ENCODE measurements around the gene TCOF1. TPM values are rescaled to one million over a fixed set of nuclear protein-coding genes. Genes with fewer than 3 reads are reported as not detected.

Gene TCOF1
- polyA plus RNA-seq, 4 donors: 20.0 to 43.8 (median 33.1) TPM

DNA sequence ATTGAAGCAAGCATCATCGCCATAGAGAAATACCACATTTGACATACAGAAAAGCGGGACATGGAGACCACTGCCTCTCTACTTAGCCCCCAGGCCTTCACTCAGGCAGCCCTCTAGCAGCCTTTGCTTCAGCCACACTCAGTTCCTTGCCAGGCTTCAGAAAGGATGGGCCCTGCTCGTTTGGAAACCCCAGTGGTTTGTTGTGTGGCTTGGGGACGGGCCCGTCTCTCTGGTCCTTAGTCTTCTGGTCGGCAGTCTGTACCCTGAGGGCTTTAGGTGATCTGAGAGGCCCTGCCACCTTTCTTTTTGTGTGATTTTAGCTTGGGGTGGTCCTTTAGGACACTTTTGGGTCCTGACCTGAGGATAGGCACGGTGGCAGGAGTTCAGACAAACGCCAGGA is 33.7 kb upstream of the TCOF1 start:
- no peak for DNase-seq (ENCODE audit: low read depth in 4 of 4, low spot score in 3 of 4)

DNA sequence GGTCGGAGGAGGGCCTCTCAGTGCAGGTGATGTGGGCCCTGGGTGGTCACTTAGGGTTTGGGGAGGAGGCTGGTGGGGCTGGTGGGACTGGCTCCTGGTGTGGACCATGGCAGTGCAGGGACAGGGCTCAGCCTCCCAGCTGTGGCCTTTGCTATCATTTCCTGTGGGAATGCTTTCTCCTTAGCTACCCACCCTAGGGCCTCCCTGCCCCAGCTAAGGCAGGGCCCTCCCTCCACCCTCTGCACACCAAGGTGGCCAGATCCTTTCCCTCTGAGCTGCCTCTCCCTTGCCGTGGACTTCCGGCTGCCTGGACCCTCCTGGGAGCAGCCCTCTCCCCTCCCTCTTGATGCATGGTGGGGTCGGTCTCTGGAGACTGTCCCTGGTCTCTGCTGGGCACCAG is 32.1 kb upstream of the TCOF1 start:
- DNase-seq (ENCODE audit: low read depth in 4 of 4, low spot score in 3 of 4): no peak

DNA sequence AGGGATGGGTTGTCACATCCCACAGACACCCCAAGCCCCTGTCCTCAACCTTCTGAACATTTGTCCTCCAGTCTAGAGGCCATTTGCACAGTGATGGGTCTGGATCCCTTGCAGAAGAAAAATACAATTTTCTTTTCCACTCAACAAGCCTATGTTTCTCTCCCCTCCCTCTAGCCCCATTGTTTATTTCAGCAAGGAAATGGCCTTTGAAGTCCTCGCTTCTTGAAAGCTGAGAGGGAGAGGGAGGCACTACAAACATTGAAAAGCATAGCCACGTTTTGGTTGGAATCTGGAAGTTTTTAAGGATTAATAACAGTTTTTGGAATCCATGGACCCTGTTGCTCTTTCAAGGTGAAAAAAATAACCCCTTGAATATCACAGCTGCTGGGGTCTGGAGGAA is 30.8 kb upstream of the TCOF1 start:
- DNase-seq (ENCODE audit: low read depth in 4 of 4, low spot score in 3 of 4): no peak

DNA sequence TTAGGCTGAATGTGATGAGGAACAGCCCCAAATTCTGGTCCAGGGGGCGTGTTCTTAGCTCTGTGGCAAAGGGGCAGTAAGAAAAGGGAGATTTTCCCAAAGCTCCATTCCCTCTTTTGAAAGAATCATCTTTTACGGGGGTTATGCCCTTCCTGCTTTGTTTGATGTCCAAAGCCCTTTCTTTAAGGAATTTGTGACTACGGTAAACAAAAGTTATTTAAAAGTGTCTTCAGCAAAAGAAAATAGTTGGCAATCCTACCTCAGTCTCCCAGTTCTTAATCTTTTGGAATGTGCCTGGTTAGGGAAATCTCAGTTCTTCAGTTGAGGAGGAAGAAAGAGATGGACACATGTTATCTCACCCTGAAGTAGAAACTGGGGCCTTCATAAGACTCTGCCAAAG is 30.4 kb upstream of the TCOF1 start:
- DNase-seq (ENCODE audit: low read depth in 4 of 4, low spot score in 3 of 4): no peak

DNA sequence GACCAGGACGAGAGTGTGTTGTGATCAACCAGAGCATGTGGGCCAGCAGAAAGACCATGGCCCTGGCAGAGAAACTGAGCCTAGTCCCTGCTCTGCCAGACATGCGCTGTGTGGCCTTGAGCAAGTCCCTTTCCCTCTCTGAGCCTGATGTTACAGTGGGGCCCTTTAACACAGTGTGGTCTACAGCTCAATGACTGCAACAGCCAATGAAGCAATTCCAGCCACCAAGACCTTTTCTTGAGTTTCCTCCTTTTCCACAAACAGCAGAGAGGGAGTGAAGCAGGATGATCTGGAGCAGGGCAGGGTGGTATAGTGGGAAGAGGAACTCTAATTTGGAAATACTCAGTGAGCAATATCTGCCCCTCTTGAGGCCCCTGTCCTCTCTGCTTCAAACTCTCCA is 29.0 kb upstream of the TCOF1 start:
- no peak for DNase-seq (ENCODE audit: low read depth in 4 of 4, low spot score in 3 of 4)

DNA sequence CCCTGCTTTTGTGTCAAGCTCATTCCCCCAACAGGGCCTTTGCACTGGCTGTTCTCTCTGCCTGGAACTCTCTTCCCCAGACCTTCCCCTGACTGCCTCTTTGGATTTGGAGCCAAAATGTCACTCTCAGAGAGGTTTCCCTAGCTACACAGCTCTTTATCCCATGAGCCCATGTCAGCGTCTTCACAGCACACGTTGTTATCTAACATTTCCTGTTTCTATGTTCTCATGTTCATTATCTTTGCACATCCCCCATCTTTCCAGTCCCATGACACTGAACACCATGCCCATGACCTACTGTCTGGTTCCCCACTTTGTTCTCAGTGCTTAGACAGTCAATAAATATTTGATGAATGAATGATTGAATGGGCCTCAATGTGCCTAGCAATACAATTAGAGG is 28.5 kb upstream of the TCOF1 start:
- DNase-seq (ENCODE audit: low read depth in 4 of 4, low spot score in 3 of 4): no peak

DNA sequence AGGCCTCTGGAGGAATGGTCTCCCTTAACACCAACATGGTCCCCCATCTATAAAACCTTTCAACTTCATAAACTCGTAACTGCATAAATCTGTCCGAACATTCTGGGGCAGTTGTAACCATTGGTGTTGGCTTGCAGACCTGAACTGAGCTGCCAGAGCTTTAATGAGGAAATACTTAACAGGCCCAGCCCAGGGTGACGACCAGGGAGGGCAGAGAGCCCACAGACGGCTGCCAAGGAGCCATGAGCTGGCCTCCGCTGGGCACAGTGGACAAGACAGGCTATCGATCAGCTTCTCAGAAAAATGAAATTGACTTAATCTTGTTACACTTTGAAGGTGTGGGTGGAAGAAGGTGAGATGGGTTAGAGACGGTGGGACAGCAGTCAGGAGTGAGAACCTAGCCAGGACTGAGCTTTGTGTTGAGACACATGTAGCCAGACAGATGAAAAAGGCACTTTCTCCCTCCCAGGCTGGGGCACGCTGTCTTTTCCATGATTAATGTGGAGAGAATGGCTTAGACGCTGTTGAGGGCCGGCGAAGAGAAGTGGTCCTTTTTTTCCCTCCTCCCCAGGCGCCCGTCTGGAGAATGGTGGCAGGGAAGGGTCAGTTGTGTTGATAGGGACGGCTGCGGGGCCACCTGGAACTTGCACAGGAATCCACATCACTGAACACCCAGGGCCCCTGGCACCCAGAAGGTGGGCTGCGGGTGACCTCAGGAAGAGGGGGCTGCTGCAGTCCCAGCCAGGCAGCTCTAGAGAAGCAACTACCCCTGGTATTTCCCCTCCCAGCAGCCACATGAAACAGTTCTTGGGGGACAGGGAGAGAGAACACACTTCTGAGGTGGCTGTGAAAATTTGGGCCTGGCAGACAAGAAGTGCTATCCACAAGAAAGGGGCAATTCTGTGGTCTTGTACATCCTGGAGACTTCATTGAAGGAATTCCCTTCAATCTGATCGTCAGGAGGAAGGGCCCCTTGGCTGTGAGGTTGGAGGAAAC is 27.3 kb upstream of the TCOF1 start:
- no peak for DNase-seq (ENCODE audit: low read depth in 4 of 4, low spot score in 3 of 4)

DNA sequence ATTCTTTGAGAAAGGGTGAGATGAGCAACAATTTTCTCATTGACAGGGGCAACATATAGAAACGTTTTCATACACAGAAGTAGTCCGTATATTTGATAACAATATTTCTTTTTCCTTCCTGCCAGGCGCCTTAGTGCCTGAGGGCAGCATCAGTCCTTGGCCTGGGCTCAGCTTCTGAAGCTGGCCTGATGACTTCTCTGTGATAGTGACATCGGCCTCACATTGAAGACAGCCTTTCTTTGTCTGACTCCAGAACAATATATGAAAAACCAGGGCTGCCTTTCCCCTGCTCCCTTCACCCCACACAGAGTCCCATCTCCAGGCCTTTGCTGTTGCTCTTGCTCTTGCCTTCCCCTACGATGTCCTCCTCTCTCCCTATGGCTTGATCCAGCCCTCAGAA is 24.1 kb upstream of the TCOF1 start:
- no peak for DNase-seq (ENCODE audit: low read depth in 4 of 4, low spot score in 3 of 4)

DNA sequence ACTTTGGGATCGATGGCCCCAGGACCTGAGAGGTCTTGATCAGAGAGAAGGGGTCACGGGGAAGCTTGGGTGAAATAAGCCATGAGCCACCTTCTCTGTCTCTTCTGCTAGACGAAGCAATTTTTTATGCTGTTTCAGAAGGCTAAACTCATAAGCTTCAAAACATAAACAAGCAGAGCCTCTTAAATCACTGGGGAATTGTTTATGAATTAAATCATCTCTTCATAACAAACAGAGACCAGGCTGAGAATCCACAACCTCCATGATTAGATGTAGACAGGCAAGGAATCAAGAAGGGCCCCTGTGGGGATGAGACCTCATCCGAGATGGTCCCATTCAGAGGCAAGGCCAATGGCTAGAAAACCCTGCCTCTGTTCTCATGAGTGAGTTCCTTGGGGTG is 21.7 kb upstream of the TCOF1 start:
- DNase-seq (ENCODE audit: low read depth in 4 of 4, low spot score in 3 of 4): no peak

DNA sequence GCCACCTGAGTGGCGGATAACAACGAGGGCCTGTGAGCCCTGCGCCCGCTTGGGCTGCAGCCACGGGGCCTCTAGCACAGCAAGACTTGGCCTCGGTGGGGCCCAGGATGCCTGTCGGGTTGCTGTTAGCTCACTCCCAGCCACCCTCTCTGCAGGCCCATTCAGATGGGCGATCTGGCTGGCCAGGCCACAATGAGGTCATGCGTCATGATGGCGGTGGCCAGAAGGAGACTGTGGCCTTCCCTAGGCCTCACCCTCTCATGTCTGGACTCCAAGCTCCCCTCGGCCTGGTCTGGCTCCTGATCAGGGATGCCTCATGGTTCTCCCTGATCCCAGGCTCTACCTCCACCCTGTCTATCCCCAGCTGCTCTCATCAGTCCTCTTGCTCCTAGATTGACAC is 19.0 kb upstream of the TCOF1 start:
- DNase-seq (ENCODE audit: low read depth in 4 of 4, low spot score in 3 of 4): no peak

DNA sequence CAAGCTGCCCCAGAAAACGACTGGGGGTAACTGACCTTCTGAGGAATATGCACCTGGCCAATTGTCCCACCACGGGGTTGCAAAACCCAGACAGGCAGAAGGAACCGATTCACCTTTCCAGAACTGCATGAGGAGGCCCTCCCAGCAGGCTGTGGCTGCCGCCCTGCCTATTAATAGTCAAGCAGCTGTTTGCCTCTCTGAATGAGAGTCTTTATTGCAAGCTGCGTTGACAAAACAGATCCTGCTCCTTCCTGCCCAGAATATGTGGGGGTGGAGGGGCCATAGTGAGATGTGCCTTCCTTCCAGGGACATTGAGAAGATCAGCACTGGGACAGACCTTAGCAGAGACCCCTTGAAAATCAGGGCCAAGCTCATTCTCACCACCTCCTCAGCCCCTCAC is 18.3 kb upstream of the TCOF1 start:
- DNase-seq (ENCODE audit: low read depth in 4 of 4, low spot score in 3 of 4): no peak

DNA sequence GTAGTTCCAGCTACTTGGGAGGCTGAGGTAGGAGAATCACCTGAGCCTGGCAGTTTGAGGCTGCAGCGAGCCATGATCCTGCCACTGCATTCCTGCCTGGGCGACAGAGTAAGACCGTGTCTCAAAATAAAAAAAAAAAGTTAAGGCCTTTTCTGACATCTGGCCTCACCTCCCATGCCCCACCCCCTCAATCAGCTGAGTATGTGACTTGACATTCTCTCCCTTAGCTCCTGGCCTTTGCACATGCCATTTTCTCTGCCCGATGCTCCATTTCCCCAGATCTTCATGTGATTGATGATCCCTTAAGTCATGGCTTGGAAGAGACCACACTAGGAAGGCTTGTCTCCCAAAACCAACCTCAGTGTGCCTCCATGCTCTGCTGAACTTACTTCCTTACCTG is 17.7 kb upstream of the TCOF1 start:
- DNase-seq (ENCODE audit: low read depth in 4 of 4, low spot score in 3 of 4): no peak

DNA sequence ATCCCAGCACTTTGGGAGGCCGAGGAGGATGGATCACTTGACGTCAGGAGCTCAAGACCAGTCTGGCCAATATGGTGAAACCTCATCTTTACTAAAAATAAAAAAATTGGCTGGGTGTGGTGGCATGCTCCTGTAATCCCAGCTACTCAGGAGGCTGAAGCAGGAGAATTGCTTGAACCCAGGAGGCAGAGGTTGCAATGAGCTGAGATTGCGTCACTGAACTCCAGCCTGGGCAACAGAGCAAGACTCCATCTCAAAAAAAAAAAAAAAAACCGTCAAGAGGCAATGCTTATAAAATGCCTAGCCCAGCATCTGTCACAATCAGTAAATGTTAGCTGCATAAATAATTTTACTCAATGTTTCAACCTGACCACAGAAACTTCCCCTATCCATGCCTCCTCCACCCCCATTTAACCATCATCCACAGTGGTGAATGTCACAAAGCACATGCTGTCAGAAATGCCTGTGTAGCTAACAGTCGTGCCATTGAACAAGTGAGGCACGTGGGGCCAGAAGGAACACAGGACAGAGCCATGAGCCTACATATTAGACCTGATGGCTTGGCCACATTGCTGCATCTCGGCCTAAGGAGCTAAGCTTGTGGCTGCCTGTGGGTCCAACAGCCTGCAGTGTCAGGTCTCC is 16.8 kb upstream of the TCOF1 start:
- DNase-seq (ENCODE audit: low read depth in 4 of 4, low spot score in 3 of 4): no peak

DNA sequence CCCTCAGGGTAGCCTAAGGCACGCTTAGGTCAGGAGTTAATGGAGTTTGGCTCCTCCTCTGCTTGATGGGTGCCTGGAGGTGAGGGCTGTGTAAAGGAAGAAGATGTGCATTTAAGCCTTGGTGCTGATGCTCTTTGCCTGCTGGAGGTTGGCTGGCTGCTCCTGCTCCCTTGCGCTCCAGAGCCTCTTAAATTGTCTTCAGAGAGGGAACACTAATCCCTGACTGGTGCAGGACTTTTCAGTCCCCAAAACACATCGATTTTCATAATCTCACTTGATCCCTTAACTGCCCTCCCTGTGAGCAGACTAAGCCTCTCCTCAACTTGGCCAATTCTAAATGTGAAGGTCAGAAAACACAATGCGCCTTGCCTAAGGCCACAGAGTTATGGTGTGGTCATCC is 16.2 kb upstream of the TCOF1 start:
- no peak for DNase-seq (ENCODE audit: low read depth in 4 of 4, low spot score in 3 of 4)

DNA sequence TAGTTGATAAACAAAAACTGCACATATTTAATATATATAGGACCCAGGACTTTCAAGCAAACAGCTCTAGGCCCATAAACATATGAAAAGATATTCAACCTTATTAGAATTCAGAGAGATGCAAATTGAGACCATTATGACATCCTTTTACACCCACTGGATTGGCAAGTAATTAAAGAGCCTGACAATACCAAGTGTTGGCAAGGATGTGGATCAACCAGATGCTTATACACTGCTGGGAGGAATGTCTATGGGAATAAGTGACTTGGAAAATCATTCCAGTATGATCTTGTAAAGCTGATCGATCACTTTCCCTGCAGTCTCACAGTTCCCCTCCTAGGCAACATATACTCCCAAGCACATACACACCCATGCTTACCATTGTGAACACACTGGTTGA is 15.5 kb upstream of the TCOF1 start:
- no peak for DNase-seq (ENCODE audit: low read depth in 4 of 4, low spot score in 3 of 4)

DNA sequence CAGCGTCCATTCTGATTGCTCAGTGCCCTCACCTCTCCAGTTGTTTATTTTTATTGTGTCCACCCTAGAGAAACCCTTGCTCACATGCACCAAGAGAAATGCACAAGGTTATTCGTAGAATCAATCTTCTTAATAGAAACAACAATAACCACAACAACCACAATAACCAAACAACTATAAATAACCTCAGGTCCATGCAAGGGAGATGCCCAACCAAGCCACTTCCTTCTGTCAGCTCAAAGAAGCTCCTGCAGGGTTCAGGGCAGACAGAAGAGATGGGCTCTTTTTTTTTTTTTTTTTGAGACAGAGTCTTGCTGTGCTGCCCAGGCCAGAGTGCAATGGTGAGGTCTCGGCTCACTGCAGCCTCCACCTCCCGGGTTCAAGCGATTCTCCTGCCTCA is 14.9 kb upstream of the TCOF1 start:
- no peak for DNase-seq (ENCODE audit: low read depth in 4 of 4, low spot score in 3 of 4)

DNA sequence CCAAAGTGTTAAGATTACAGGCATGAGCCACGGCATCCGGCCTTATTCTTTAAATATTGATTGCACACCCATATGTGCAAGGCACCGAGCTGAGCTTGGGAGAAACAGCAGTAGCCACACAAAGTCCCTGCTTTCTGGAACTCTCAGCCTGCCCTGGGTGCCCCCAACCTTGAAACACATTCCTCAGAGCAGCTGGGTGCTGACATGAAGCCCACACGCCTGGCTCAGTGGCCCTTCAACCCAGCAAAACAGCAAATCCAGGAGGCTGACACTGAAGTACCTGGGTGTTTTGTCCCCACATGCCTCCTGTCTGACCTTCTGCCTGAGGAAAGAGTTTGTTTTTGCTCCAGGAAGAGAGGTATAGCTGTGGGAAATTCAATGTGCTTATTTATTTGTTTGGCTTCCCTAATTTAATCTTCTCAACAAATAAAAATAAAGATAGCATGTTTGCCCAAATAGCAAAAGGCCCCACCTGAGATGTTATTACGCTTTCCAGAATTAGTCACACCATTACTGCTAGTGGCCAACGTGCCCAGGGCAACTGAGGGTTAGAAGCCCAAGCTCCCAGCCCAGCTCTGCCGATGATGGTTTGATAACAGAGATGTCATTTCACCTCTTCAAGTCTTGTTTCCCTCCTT is 13.4 kb upstream of the TCOF1 start:
- no peak for DNase-seq (ENCODE audit: low read depth in 4 of 4, low spot score in 3 of 4)

DNA sequence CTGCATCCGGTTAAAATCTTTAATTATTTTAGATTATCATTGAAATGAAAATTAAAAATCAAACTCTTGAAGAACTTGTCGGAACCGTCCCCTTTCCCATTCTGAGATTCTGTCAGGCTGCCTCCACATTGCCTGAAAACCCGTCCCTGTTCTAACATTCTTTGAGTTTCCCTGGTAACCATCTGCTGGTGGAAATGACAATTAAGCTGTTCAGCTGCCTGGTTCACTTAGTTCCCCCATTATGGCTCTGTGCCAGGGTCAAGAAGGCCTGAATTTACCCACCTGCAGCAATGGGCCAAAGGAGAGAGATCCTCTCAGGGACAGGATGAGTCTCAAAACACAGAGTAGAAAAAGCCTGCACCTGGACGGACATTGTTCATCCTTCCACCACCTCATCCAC is 11.8 kb upstream of the TCOF1 start:
- no peak for DNase-seq (ENCODE audit: low read depth in 4 of 4, low spot score in 3 of 4)

DNA sequence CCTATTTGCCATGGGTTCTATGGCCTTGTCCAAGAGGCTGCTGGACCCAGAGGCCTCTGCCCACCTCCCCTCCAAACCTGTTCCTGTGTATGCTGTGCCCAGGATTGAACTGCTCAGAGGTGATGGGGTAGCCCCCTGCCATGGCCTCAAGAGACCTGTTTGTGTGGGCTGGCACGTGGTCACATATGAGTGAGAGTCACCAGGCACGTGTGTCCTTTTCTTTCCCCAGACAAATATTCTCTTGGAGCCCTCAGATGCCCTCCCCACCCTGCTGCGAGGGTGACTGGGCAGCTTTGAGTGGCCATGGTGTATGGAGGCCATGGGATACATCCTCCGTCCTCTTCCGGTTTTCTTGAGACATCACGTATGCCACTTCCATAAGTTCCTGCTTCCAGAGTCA is 10.9 kb upstream of the TCOF1 start:
- no peak for DNase-seq (ENCODE audit: low read depth in 4 of 4, low spot score in 3 of 4)

DNA sequence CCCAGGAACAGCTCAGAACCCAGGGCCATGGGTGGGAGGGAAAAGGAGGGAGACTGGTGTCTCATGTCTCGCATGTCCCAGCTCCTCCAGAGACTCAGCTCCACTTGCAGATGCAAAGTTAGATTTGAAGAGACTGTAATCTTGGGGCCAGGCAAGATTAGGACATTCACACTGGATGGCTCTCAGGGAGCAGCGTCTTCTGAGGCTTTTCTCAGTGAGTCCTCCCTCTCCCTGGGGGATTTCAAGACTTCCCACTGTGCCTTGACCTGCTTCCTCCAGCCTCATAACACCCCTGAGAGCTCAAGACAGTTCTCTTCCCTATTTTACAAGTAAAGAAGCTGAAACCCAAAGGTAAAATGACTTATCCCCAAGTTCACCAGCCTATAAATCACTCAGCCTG is 10.5 kb upstream of the TCOF1 start:
- DNase-seq (ENCODE audit: low read depth in 4 of 4, low spot score in 3 of 4): no peak

DNA sequence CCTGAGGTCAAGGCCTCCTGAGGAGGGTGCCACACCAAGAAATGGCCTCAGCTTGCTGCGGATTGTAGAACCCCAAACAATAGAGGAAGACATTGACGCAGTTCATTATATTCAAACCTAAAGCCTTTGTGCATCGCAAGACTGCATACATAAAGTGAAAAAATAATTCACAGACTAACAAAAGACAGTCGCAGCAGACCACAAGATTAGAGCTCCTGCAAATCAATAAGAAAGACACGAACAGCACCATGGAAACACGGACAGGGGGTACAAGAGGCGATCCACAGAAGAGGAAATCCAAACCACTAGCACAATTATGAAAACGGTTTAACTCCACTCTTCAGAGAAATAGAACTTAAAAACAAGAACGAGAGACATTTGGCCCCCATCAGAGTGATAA is 10.0 kb upstream of the TCOF1 start:
- no peak for DNase-seq (ENCODE audit: low read depth in 4 of 4, low spot score in 3 of 4)
